GM19397 (cell line): ENCODE data around the gene RTN4IP1.
A peak's percentile ranks its signal among the peaks of the same experiment; 100 is the strongest.

ENCODE experiments used
- ATAC-seq: cut with Tn5 transposase; IDR thresholded peaks from one replicate; pipeline ENCODE4 v1.9.1; 2021; ENCODE audit warnings: mild to moderate bottlenecking, moderate library complexity; ENCODE audit not compliant: unreplicated experiment

RTN4IP1 gene, protein sequence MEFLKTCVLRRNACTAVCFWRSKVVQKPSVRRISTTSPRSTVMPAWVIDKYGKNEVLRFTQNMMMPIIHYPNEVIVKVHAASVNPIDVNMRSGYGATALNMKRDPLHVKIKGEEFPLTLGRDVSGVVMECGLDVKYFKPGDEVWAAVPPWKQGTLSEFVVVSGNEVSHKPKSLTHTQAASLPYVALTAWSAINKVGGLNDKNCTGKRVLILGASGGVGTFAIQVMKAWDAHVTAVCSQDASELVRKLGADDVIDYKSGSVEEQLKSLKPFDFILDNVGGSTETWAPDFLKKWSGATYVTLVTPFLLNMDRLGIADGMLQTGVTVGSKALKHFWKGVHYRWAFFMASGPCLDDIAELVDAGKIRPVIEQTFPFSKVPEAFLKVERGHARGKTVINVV

DNA sequence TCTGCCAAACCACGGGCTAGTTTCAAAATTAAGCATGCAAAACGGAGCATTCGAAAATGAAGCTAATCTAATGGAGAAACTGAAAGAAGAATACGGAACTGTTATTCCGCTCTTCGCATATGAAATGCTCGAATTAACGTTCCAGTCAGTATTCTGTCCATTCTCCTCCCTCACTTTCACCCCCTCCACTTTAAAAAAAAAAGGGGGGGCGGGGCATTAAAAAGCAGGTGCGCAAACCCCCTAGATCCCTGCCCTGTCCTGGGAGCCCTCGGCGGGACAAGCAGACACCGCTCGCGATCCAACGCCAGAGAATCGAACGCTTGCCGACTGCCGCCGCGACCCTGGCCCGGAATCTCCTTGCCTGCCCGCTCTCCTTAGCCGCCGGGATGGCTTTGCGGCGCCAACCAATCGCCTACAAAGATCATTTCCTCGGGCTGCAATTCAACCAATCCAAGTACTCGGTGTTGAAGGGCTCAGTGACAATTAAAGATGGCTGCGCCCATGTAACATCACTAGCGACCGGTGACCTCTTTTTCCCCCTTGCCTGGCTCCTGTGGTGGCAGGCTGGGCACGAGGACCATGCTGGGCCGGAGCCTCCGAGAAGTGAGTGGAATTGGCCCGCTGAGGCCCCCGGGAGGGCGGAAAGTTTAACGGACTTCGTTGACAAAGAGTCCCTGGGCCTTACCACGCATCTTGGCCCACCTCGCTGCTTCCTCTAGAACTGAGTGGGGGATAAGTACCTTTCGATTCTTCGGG is at the start of gene RTN4IP1, which contains the start of gene QRSL1:
RTN4IP1 (minus strand) TSS at position 396 of the 756 bp plus-strand sequence. CDS start 477 bp downstream, outside the sequence.
QRSL1 (plus strand) TSS at position 476 of the 756 bp plus-strand sequence; CDS start at position 580, 104 bp downstream.
- ATAC-seq = peak; percentile 69

DNA sequence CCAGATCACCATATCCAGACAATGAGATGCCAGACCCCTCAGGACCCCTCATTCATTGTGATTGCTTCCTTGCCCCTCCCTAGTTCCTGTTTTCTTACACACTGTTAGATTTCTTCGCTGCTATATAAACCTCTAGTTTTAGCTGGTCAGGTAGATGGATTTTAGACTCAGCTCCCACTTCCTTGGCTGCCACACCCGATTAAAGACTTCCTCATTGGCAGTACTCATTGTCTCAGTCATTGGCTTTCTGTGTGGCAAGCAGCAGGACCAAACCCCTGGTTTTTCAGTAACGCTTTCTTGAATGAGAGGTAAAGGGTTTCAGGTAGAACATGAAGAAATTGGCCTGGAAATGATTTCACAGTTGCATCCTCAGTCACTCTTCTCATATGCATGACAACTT is 48.0 kb upstream of the RTN4IP1 start:
- ATAC-seq = no peak

DNA sequence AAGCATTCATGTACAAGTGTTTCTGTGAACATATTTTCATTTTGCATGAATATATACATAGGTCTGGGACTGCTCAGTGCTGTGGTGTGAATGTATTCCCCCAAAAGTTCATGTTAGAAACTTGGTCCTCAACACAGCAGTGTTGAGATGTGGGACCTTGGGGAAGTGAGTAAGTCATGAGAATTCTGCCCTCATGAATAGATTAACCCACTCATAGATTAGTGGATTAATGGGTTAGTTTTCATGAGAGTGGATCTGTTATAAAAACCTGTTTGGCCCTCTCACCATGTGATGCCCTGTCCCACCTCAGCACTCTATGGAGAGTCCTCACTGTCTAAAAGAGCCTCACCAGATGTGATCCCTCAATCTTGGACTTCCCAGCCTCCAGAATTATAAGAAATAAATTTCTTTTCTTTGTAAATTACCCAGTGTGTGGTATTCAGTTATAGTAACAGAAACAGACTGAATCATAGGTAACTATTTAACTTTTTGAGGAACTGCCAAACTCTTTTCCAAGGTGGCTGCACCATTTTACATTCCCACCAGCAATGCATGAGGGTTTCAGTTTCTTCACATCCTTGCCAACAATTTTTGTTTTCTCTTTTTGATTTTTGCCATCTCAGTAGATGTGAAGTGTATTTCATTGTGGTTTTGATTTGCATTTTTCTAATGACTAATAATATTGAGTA is 45.4 kb upstream of the RTN4IP1 start:
- ATAC-seq = no peak

DNA sequence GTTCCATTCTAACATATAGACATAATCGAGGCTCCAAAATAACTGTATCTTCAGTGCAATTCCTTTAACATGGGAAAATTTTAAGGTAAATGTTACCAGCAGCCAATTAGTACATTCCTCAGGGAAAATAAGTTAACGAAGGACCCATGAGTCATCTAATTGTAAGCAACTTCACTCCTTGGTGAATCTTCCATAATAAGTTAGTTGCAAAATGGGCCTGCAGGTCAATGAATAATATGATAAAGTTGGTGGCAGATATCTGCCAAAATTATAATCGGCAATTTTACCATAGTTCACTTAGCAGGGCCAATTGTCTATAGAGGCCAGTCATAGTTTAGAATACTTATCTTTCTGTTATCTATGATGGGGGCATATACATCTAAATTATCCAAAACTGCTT is 42.4 kb upstream of the RTN4IP1 start:
- ATAC-seq = no peak

DNA sequence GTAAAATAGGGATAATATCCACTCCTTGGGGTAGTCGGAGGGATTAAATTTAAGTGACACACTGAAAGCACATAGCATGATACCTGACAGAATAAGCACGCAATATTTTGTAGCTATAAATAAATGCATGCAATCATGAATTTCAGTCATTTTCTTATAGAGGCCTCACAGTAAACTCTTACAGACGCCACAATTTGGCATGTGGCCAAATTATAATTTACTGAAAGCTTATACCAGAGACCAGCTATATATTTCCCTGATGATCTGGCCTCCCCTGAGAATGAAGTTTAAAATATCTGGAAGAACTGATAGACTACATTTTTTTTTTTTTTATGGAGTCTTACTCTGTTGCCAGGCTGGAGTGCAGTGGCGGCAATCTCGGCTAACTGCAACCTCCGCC is 40.9 kb upstream of the RTN4IP1 start:
- ATAC-seq = no peak

DNA sequence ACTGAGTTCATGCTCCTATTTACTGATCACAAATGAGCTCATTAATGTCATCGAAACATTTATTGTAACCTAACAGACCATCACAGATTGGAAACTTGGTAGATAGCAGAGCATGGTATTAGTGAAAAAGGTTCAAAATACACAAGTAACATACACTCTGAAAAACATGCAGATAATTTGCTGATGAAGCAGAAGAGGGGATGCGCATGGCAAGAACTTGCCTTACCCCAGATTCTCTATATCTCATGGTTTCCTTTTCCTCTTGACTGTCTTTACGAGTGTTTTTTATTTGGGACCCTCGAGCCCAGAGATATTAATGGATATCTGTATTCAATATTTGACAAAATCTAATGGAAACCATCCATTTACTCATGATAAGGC is 37.7 kb upstream of the RTN4IP1 start:
- ATAC-seq = no peak

DNA sequence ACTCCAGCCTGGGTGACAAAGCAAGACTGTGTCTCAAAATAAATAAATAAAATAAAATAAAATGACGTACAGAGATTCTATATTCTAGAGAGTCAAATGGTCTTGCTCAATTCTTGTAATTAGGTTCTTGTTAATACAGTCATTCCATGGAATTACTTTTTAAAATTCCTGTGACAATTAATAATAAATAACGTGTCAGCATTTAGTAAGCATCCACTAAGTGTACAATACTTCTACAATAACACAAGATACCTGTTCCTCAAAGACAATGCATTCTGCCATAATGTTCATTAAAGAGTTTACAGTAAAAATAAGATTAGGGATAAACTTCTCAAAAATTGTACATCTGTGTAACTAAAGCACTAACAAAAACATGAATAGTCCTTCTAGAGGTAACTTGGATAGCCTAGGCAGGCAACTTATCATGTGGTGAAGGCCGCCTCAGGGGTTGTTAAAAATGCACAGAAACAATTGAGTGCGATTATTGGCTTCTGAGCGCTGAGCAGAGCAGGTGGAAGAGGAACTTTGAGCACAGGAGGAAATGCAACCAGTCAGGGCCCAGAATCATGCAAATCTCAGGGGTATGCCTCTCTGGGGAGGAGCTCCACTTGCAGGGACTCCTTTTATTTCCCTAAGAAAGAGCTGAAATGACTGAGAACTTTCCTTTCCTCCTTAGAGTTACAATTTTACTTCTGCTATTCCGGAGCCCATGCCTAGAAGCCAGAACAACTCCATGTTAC is 37.2 kb upstream of the RTN4IP1 start:
- ATAC-seq = peak; percentile 98

DNA sequence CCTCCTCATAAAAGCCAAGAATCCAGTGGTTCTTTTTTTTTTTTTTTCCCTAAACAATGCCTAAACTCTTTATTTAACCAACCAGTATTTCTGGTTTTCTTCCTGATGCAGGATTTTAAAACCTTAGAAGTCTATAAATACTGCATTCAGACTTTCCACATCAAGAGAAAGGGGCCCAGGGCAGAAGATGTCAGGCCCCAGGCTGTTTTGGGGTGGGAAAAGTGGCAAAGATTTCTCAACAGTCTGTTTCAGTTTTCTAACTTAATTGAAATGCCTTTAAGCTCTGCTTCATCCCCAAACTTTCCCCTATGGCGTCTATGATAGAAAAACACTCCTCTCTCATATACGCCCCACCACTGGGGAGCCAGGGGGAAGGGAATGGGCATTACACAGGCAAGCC is 33.2 kb upstream of the RTN4IP1 start:
- ATAC-seq = no peak

DNA sequence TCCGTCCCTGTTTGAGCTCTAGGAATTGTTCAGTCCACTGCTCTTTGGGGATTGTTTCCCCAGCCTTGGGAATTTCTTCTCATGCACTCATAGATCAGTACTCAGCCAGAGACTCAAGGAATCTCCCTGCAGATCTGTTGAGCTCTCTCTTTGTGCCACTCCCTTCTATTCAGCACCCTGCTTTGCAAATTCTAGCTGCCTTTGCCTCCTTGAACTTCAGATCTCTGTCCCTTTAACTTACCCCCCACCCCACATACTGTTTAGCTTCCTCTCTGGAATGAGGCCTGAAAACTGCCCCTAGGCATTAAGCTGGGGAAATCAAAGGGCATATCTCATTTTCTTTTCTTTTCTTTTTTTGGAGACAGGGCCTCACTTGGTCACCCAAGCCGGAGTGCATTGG is 30.6 kb upstream of the RTN4IP1 start:
- no peak for ATAC-seq

DNA sequence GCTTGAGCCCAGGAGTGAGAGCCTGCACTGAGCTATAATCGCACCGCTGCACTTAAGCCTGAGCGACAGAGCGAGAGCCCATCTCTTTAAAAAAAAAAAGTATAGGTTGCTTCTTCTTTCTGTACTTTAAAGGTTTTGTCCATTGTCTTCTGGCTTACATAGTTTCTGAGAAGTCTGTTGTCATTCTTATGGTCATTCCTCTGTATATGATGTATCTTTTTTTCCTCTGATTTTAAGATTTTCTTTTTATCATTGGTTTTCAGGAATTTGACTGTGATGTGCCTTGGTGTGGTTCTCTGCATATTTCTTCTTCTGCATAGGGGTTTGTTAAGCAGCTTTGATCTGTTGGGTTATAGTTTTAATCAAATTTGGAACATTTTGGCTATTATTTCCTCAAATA is 29.2 kb upstream of the RTN4IP1 start:
- ATAC-seq = no peak

DNA sequence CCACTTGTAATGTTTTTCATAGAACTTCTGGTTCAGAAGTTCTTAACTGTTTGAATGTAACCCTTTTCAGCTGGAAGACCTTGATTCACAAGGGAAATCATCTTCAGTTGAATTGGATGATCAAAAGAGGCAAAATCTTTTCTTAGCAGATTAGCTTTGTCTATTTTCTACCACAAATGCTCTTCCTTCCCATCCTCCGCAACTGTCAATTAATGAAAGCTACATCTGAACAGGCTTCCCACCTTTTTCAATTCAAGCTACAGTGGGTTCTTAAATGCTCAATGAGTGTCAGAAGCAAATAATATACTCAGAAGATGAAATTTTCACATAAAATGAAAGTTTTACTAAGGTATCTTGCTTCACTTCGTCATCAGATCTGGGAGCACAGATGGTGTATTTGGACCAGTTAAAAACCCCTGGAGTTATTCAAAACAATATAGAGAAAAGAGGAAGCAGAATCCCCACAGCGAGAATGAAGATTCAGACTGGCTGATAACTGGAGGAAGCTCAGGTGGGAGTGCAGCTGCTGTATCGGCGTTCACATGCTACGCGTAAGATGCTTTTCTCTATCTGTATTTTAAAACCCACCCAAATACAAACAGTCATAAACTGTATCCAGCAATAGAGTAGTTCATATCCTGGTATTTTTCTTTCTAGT is 19.5 kb upstream of the RTN4IP1 start:
- peak; percentile 52 for ATAC-seq

DNA sequence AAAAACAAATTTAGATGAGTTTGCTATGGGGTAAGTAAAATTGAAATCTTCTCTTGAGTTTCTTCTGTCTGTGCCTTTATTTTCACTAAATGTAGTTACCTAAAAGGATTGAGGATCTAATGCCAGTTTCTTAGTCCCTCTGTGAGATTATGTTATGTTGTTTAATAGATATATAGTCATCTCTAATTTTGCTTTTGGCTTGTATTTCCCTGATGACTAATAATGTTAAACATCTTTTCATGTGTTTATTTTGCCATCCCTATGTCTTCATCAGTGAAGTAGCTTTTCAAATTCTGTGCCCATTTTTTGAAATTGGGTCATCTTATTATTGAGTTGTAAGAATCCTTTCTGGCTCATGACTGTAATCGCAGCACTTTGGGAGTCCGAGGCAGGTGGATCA is 13.8 kb upstream of the RTN4IP1 start:
- ATAC-seq = no peak

DNA sequence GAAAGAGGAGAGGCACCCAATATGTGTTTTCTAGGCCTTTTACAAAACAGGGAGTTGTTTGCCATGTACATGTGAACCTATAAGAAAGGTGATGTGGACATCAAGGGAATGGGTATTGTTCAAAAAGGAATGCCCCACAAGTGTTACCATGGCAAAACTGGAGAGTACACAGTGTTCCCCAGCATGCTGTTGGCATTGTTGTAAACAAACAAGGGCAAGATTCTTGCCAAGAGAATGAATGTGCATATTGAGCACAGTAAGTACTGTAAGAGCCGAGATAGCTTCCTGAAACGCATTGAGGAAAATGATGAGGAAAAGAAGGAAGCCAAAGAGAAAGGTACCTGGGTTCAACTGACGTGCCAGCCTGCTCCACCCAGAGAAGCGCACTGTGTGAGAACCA is 13.2 kb upstream of the RTN4IP1 start:
- no peak for ATAC-seq

DNA sequence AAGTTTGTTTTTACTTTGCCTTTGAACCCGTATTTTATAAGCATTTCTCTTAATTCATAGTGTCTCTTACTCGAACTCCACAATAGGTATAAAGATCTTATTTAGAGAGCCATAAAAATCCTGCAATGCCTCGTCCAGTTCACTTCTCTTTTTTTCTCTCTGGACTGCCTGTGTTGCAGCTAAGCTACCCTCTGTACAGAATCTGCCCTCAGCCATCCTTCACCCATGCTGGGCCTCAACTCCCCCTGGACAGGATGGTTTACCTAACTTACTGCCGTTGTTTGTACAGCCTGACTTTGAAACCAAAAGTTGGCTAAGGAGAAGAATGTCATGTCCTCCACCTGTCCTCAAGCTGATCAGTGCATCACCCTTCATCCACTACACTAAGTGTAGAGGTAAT is 10.5 kb upstream of the RTN4IP1 start:
- no peak for ATAC-seq

DNA sequence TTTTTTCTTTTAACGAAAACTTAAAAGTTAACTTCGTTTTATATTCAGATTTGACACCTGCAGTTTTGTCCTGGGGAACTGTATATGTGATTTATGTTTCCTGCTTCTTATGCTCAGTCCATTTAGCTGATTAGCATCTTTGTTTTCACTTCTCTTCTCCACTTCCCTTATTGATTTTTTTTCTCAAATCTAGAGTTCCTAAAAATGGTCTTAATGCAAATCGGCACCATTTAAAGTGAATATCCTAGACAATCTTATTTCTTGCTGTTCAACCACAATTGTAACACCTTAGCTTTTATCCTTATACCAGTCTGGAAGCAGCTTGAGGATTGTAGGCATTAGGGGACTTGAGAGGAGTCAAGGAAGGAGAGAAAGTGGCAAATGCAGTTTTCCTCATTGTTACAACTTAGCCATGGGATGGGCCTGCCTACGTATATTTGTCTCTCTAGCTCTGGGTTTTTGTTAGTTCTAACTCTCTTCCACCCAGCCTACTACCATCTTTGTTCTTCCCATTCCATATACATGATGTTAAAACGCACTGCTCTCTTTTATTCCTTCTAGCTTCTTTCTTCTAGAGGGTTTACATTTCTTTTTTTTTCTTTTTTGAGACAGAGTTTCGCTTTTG is 8.5 kb upstream of the RTN4IP1 start:
- ATAC-seq = peak; percentile 70

DNA sequence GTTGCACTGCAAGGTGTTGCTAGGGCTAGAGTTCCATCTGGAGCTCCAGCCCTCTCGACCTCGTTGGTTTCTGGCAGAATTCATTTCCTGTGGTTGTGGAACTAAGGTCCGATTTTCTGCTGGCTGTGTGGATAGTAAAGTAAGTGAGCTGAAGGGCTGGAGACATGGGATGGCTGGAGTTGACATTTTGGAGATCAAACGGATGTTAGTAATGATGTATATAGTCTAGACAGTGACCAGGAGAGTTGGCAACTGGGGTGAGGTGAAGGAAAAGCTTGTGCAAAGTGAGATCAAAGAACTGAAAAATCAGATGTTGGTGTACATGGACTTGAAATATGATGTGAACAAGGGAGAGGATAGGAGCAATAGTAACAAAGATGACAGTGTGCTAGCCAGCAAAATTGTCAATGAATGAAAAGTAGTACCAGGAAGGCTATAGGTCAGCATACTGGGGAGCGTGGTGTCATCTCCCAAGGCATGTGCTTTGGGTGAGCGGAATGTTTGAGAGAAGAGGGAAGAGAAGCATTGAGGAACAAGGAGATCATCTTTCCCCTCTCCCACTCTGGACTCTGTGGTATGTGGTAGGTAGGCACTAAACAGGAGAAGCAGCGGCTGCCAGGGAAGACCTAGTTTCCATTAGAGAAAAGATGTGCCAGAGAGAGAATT is 7.9 kb upstream of the RTN4IP1 start:
- peak; percentile 21 for ATAC-seq

DNA sequence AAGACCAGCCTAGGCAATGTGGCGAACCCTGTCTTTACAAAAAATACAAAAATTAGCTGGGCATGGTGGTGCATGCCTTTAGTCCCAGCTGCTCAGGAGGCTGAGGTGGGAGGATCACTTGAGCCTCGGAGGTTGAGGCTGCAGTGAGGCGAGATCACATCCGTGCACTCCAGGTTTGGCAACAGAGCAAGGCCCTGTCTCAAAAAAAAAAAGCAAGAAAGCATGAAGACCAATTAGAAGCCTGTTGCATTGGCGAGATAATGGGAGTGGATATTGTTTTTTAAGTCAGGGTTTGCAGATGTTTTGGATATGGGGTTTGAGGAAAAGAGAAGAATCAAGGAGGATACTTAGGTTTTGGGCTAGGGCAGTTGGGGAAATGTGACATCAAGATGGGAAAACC is 5.3 kb upstream of the RTN4IP1 start:
- no peak for ATAC-seq

DNA sequence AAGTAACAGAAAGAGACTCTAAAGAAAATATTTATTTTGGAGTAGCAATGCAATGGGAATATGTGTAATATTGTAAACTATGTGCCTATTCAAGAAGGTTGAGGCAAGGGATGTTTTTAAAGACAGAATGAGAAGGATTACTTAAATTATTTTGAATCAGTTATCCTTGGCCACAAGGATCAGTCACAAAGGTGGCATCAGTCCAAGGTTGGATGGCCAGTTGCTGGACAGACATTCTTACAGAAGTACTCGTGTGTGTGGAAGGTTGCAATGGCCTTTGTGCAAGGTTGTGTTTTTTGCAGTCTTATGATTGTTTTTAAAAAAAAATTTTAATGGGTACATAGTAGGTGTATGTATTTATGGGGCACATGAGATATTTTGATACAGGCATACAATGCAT is 2.0 kb upstream of the RTN4IP1 start:
- no peak for ATAC-seq

DNA sequence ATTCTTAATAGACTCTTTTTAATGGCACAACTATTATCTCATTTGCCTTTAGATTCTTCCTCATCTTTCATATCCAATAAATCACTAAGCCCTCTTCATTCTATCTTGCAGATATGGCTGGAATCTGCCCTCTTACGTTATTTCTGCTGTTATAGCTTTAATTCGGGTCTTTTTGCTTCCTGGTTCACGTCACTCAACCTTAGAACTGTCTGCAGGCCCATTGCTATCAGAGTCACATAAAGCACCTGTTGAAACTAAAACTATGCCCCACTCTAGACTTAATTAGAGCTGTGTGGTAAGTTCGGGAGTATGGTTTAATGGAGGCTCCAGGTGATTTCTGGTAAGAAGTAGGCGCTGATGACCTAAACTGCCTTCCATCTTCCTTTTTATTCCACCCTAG is 1.1 kb upstream of the RTN4IP1 start:
- ATAC-seq = no peak

DNA sequence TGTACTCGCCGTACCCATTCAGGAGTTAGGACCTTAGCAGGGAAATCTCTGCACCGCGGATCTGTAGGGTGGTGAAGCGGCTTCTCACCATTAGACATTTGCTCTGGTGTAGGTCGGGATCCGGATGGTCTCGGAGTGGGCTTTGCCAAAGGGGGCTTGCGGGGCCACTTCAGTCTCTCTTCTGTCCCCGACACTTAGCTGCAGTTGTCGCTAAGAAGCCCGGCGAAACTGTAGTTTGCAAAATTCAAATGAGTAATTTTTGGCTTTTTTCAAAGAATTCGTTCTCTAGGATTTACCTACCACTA is 513 bp upstream of the RTN4IP1 start:
- ATAC-seq = no peak
